Fibroblast of the aortic adventitia (primary cell): ENCODE measurements around the gene ZNF564. TPM values are rescaled to one million over a fixed set of nuclear protein-coding genes. Genes with fewer than 3 reads are reported as not detected.

Experiments
- DNase-seq: peaks from one replicate; pipeline ENCODE4 v3.0.0-alpha.2; 2010; ENCODE audit warnings: low read depth
- H3K4me3 ChIP-seq: 2 replicates; pipeline ENCODE4 v1.5.1; 2011; ENCODE audit warnings: low read depth, mild to moderate bottlenecking, control low read depth, low read length, moderate library complexity
- CTCF ChIP-seq: IDR thresholded peaks from 2 replicates; pipeline ENCODE4 v1.5.1; 2011; ENCODE audit warnings: mild to moderate bottlenecking, low read length, control low read depth, inconsistent platforms; ENCODE audit not compliant: insufficient read depth
- total RNA-seq: library from RNA; depleted of rRNA; stranded (reverse); fragments of >200 nt; gene quantifications from 2 replicates; pipeline ENCODE4 v1.2.3, GENCODE V29; 2012; ENCODE audit warnings: low replicate concordance

ZNF564 gene
- total RNA-seq, 1 donor: 7.0 TPM

- no peak for TF ChIP-seq CTCF
- no peak for DNase-seq
- H3K4me3 ChIP-seq: no peak overlapping the region
Observed at GRCh38 chr19:12546068-12546467, 5.2 kb downstream of the ZNF564 start.

DNA sequence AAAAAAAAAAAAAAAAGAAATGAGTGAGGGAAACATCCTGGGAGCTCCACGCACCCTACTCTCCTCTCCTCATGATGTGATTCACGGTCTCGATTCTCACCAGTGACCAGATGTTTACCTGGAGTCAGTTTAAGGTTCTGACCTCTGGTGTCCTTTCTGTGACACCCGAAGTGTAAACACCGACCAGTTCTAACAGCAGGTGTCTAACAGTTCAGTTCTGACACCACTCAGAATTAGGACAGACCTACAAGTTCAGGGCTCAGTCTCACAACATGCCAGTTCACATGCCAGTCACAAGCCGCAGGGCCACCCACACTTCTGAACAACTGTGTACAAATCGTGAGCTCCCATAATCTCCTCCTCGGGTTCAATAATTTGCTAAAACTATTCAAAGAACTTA lies 6.0 kb downstream of the ZNF564 start:
- no peak for TF ChIP-seq CTCF
- H3K4me3 ChIP-seq: no peak overlapping the region
- DNase-seq: no peak

DNA sequence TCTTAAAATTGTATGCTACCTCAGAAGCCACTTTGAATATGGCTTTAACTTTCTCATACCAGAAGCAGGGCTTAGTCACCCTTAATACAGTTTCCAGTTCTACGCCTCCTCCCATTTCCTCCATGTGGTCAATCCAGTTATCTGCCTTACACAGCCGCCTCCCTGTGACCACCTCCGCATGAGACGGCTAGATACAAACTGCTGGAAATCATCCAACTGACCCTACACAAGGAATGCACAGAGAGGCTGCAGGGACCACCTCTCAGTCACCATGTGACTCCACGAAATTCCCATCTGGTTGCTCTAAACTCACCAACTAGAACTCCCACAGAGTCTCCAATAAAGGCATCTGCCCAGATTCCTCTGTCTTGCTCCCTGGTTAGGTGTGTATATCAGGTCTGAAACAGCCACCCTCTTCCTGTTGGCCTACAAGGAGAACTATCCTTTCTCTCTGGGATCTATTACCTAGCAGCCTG lies 6.8 kb downstream of the ZNF564 start:
- peak; percentile 23 for DNase-seq
- no peak overlapping the region for H3K4me3 ChIP-seq
- no peak for TF ChIP-seq CTCF

DNA sequence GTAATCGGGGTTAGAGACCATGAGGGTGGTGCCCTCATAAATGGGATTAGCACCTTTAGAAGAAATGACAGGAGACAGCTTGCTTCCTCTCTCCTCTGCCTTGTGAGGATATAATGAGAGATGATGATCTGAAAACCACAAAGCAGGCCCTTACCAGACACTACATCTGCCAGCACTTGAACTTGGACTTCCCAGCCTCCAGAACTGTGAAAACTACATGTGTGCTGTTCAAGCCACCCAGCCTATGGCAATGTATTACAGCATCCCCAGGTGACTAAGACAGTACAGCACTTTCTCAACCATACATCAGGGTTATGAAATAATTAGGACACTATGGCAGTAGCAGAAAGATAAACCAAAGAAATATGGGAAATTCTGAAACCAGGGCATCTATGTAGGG lies 7.4 kb downstream of the ZNF564 start:
- no peak for TF ChIP-seq CTCF
- H3K4me3 ChIP-seq: no peak overlapping the region
- no peak for DNase-seq

GRCh38 chr19:12527034-12527836 lies 24.0 kb downstream of the ZNF564 start:
- no peak for TF ChIP-seq CTCF
- no peak overlapping the region for H3K4me3 ChIP-seq
- peak; percentile 36 for DNase-seq

GRCh38 chr19:12526542-12526941 lies 24.7 kb downstream of the ZNF564 start:
- TF ChIP-seq CTCF: no peak
- no peak overlapping the region for H3K4me3 ChIP-seq
- DNase-seq: no peak
